GDM1 (cell line): ENCODE results near the gene BHLHE23.
A peak's percentile ranks its signal among the peaks of the same experiment; 100 is the strongest.

ENCODE experiments used
- DNase-seq: peaks from one replicate; lab custom pipeline; 2025; lab: John Stamatoyannopoulos, UW

The BHLHE23 gene

DNA sequence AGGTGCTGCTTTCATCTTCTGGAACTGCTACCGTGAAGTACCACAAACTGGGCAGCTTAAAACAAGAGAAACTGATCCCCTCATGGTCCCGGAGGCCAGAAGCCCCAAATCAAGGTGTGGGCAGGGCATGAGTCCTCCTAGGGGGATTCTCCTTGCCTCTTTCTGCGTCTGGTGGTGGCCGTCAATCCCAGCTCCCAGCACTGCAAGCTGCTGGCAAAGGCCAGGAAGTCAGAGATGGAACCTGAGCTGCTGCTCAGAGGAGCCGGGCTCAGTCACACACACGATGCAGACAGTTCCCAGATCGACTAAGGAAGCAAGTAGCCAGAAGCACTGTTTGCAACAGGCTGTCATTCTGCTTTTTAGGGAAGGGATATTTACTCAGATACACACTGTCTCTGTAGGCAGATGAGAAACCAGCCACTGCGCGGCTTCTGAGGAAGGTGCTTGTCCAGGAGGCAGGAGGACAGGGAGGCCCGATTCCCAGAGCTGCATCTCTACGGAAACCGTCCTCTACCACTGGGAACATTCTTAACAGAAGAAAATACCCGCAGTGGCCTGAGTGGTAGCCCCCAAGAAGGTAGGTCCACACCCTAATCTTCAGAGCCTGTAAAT lies 15.5 kb downstream of the BHLHE23 start:
- DNase-seq = no peak

DNA sequence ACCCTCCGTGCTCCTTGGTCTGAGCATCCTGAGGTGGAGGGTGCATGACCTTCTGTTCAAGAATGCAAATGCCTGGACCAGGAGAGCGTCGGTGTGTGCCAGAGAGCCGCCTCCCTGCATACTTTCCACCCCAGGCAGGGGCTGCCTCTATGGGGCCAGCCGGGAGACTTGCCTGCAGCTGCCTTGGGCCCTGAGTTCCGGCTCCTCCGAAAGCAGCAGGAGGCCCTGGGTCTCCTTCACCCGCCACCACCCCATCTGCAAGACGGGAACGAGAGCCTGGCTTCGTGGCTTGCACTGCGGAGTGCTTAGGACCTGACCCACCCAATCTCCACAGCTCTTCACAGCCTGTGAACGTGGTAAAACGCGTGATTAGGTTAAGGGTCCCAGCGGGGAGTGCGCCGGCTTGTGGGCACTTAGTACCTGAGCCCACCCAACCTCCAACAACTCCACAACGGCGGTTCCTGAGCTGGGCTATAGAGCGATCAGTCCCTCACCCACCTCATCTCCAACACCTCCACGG lies 16.4 kb downstream of the BHLHE23 start:
- no peak for DNase-seq

- no peak for DNase-seq
These were observed 17.6 kb downstream of the BHLHE23 start for GRCh38 chr20:62989201-62989601.

- DNase-seq = no peak
These were observed 19.6 kb downstream of the BHLHE23 start for GRCh38 chr20:62987114-62987513.

DNA sequence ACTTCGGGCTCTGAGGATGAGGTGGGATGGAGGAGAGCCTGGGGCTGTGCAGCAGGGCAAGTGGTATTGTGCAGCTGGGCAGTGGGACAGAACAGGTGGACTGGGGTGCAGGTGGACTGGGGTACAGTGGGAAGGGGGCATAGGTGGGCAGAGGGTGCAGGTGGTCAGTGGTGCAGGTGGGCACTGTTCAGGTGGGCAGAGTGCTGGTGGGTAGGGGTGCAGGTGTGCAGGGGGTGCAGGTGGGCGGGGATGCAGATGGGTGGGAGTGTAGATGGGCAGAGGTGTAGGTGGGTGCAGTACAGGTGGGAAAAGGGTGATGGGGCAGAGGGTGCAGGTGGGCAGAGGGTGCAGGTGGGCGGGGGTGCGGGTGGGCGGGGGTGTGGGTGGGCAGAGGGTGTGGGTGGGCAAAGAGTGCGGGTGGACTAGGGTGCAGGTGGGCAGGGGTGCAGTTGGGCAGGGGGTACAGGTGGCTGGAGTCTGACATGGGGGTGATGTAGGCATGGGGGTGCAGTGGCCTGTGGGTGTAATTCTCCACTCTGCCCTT lies 20.4 kb downstream of the BHLHE23 start:
- DNase-seq = no peak

GRCh38 chr20:62985444-62985778 lies 21.4 kb downstream of the BHLHE23 start:
- DNase-seq = no peak

DNA sequence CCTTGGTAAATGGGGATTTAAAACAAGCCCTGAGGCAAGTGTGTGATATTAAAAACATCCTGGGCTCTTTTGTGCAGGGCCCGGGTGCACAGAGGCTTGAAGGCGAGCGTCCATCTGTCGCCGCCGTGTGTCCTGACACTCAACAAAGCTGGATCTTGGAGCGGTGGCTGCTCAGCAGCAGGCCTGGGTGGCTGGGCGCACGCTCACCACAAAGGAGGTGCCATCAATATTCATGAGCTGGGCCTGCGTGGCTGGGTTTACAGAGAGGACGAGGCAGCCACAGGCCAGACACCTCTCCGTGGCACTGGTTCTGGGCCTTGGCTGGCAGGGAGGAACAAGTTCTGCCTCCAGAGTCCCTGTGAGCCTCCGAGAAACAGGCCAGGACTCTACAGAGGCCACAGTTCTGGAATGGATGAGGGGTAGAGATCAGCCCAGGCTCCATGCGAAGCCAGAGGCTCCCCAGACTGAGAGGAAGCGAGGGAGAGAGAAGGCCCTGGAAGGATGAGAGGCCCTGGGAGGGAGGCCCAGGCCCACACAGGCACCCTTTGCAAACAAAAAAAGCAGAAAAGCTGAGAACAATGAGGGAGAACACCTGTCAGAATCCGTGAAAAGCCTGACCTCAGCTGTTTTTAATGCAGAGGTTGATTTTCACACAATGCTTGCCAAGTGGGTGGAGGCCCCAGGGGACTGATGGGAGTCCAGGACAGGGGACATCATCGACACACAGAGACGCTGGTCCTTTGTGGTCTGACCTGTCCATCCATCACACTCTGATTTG lies 21.9 kb downstream of the BHLHE23 start:
- no peak for DNase-seq

- DNase-seq = no peak
These were observed 23.6 kb downstream of the BHLHE23 start for GRCh38 chr20:62983210-62983609.

DNA sequence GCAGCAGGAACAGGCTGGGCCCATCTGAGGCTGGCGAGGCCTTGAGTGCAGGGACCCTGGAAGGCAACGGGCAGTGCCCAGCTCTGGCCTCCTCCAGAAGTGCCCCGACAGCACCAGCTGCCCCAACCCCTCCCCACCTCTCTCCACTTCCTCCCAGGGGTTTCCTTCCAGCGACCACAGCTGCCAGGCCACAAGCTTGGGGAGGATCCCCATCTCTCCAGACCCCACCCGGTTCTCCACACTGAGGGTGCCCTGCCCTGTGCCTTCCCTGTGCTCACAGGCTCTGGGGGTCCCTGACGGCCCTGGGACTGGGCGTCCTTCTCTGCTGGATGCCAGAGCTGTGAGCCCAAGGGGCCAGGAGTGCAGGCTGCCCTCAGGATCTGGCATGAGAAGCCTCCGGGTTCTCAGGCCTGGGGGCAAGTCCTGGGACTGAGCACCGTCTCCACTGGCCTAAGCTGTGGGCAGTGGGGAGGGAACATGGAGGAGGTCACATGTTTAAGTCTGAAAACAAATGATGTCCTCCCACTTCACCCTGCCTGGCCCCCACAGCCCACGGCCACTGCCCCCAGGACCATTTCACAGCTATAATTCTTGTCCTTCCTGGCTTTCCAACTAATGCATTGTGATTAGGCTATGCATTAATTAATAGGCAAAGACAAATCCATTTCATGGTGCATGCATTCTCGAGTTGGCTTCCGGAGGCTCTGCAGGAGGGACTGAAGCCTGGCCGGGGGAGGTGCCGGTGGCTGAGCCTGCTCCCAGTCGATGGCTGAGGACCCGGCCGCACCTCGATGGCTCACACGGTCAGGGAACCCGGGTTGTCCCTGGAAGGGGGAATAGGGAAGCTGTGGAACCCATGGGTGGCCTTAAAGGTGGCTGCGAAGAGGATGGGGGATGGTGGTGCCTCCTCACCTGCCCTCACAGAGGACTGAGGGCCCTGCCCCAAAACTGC lies 24.4 kb downstream of the BHLHE23 start:
- DNase-seq = peak; percentile 88

- DNase-seq = peak; percentile 39
These were observed 25.8 kb downstream of the BHLHE23 start for GRCh38 chr20:62980970-62981369.

- no peak for DNase-seq
These were observed 26.3 kb downstream of the BHLHE23 start for GRCh38 chr20:62980380-62980960.

GRCh38 chr20:62979876-62980373 lies 26.8 kb downstream of the BHLHE23 start:
- DNase-seq = no peak

DNA sequence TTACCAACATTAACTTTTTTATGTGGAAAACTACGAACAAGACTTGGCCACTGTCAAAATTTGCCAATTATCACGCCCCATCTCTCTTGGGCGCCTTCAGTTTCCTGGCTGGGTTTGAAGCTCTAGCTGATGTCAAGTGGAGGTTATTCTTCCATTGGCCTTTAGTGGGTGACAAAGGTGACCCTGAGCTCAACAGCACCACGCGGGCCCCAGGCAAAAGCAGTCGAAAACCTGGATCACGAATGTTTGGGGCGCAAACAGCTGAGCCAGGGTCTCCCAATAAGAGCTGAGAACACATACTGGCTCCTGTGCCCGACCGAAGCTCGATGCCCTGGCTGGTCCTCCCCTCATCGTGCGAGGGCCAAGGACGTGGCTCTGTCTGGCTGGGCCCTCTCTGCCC lies 27.5 kb downstream of the BHLHE23 start:
- DNase-seq = no peak

DNA sequence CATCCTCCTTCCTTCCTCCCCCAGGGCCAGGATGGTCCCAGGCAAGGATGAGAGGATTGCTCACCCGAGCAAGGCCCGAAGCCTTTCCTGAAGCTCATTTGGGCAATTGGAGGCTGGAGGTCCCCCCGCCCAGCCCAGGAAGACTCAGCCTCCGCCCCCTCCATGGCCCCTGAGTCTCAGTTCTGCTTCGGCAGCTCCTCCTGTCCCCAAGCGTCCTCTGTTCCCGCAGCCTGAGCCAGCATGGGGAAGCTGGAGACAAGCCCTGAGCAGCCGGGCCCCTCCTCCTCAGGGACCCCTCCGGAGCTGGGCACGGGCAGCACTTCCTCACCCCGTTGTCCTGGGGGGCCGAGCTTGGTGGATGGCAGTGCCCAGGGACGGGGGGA lies 28.2 kb downstream of the BHLHE23 start:
- peak; percentile 57 for DNase-seq

DNA sequence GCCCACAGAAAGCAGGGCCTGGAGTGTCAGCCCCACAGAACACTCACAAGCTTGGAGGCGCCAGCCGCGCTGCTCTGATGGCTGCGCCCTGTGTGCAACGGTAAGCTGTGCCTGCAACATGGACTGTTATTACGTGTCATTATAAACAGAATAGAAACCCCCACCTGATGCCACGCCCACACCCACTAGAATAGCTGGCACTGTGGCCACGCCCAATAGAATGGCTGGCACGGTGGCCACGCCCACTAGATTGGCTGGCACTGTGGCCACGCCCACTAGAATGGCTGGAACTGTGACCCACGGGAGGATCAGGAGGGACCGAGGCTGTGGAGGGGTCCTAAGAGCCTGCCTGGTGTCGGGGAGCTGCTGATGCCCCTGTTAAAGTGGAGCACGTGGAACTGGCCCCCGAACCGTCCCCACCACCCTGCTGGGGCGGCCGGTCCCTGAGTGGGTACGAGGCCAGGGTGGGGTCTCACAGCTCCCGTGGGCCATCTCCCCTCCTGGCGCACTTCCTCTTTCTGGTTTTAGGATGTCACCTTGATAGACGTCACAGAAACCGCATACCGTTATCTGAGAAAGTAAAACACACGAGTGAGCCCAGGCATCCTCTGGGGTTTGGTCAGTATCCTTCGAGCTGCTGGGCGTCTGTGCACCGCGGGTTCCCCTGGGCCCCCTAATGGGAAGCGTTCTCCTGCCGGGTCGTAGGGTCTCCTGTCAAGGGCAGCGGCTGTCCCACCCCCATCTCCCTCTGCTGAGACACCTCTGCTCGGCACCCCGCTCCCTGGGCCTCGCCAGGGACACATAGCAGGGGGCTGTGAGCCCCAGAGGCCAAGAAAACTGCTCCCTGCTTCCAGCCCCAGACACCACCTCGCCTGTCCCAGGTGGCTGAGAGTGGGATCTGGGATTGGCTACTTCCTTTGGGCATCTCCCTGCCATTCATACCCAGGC lies 28.9 kb downstream of the BHLHE23 start:
- peak; percentile 64 for DNase-seq

- no peak for DNase-seq
These were observed 29.9 kb downstream of the BHLHE23 start for GRCh38 chr20:62976886-62977285.

DNA sequence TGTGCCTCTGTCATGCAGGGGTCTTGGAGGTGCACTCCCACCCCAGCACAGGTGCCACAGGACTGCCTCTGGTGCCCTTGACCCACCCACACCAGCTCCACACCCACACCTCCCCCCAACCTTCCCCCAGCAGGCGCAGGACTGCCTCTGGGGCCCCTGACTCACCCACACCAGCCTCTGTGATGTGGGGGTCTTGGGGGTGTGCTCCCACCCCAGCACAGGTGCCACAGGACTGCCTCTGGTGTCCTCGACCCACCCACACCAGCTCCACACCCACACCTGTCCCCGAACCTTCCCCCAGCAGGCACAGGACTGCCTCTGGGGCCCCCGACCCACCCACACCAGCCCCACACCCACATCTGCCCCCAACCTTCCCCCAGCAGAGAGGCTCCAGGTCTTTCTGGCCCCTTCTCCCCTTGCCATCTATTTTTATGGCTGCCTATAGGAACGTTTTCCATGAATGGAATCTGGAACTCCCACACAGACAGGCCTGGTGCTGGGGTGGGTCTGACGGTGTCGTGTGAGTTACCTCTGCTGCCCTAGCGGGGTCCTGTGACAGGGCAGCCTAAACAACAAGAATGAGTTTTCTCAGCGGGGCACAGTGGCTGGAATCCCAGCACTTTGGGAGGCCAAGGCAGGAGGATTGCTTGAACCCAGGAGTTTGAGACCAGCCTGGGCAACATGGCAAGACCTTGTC lies 30.8 kb downstream of the BHLHE23 start:
- no peak for DNase-seq

DNA sequence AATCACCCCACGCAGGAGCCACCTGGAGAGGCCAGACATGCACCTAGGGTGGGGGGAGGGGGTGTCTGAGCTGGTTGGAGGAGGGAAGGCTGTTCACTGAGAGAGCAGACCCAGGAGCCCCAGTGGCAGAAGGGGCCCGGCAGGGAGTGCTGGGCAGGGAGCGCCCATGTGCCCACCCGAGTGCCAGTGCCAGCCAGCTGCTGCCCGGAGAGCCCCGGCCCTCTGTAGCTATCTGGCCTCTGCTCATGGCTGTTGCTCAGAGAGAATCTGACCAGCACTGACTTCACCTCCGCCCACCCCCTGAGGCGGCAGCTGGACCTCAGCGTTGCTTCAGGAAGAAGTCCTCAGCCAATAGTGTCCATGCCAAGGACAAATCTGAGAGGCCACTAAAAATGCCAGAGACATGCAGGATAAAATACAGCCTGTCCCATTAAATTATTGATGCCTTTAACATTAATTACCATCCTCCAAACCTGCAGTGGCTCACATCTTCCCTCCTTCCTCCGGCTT lies 31.5 kb downstream of the BHLHE23 start:
- no peak for DNase-seq

DNA sequence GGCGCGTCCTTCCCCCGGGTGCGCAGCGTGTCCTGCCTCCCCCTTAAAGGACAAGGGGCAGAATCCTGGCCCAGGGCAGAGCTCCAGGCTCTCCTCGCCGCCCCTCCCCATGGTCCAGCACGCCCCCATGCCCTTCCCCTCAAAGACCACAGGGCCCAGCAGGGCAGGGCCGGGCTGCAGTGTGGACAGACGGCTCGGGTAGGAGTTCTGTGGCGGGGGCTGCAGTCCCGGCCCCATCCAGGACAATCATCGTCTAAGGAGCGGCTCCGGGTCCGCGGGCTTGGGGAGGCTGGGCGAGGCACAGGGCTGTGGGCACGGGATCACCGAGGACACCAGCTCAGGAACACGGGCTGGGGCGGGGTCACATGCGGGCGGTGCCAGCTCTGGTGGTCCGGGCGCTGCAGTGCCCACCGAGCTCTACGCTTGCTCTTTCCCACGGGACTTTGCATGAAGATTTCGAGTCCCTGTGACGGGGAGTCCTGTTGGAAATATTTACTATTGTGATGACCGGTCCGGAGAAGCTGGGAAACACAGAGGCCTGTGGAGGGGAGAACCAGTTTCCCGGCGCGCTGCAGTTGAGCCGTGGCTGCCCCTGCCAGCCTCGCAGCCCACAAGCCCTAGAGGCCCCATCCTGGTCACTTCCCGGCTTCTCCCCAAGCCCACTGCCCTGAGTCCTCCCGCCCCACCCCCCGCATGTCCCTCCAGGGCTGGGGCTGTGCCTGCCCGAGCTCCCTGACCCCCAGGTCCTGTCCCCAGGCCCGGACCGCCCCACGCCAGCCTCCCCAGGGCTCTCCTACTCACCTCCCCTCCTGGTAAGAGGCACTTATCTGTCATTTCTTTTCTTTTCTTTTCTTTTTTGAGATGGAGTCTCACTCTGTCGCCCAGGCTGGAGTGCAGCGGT lies 33.7 kb downstream of the BHLHE23 start:
- no peak for DNase-seq
